CD4-positive, alpha-beta memory T cell (primary cell): ENCODE results near the gene PXDC1. TPM values are rescaled to one million over a fixed set of nuclear protein-coding genes. Genes with fewer than 3 reads are reported as not detected.
"Not testable (repeated sequence)": the region's sequence is repeated elsewhere in the genome, so short reads cannot be mapped to it uniquely, and the experiment has no call there.

Experiments
- CTCF ChIA-PET: fragments of 350-600 bp; sonication (Branson Sonifier 250); formaldehyde crosslinking; loops from one replicate; lab custom pipeline; 2021; ENCODE audit warnings: inconsistent platforms; ENCODE audit not compliant: partially characterized antibody; lab: Charles Lee
- POLR2A ChIA-PET: fragments of 350-600 bp; sonication (Branson Sonifier 250); formaldehyde crosslinking; loops from one replicate; lab custom pipeline; 2021; ENCODE audit not compliant: partially characterized antibody; lab: Charles Lee
- DNase-seq, 5 donors: peaks; one replicate each; pipeline versions ENCODE4 v3.0.0 to v3.0.0-alpha.2; 2020 to 2022; ENCODE audit warnings: mixed read lengths in 1 of 5
- H3K27ac ChIP-seq: one replicate; pipeline ENCODE4 v1.7.0; 2013; ENCODE audit warnings: low read depth, low read length
- H3K27me3 ChIP-seq: 2 replicates; pipeline ENCODE4 v1.7.0; 2013; ENCODE audit warnings: mild to moderate bottlenecking, low read length, moderate library complexity; ENCODE audit not compliant: insufficient read depth
- H3K36me3 ChIP-seq: 2 replicates; pipeline ENCODE4 v1.7.0; 2013; ENCODE audit warnings: mild to moderate bottlenecking, low read length, moderate library complexity; ENCODE audit not compliant: insufficient read depth
- H3K4me1 ChIP-seq: 2 replicates; pipeline ENCODE4 v1.7.0; 2013; ENCODE audit warnings: mild to moderate bottlenecking, low read length, moderate library complexity; ENCODE audit not compliant: insufficient read depth
- H3K4me3 ChIP-seq, 2 donors: one replicate each; pipeline ENCODE4 v1.7.0; 2013; ENCODE audit warnings: low read length in 2 of 2, mild to moderate bottlenecking in 1 of 2
- H3K9me3 ChIP-seq, 2 donors: one replicate each; pipeline ENCODE4 v1.7.0; 2013; ENCODE audit warnings: low read length in 2 of 2, control low read depth in 1 of 2; ENCODE audit not compliant: control insufficient read depth in 1 of 2
- H3K27ac Mint-ChIP-seq, 7 donors: one replicate each; pipeline ENCODE4 v1.8.0; 2020 to 2021; ENCODE audit warnings: mixed read lengths in 7 of 7, mild to moderate bottlenecking in 6 of 7, inconsistent platforms in 3 of 7, moderate library complexity in 3 of 7
- H3K27me3 Mint-ChIP-seq, 2 donors: one replicate each; pipeline ENCODE4 v1.8.0; 2020 to 2021; ENCODE audit warnings: mixed read lengths in 2 of 2
- H3K36me3 Mint-ChIP-seq, 2 donors: one replicate each; pipeline ENCODE4 v1.8.0; 2020 to 2021; ENCODE audit warnings: mixed read lengths in 2 of 2, inconsistent platforms in 1 of 2, mild to moderate bottlenecking in 1 of 2
- H3K4me1 Mint-ChIP-seq, 4 donors: one replicate each; pipeline ENCODE4 v1.8.0; 2020 to 2021; ENCODE audit warnings: mixed read lengths in 4 of 4, mild to moderate bottlenecking in 1 of 4
- H3K4me3 Mint-ChIP-seq, 8 donors: one replicate each; pipeline ENCODE4 v1.8.0; 2020 to 2021; ENCODE audit warnings: mixed read lengths in 8 of 8, mild to moderate bottlenecking in 7 of 8, moderate library complexity in 6 of 8, inconsistent platforms in 3 of 8
- H3K9me3 Mint-ChIP-seq, 8 donors: one replicate each; pipeline ENCODE4 v1.8.0; 2020 to 2021; ENCODE audit warnings: mixed read lengths in 8 of 8, mild to moderate bottlenecking in 5 of 8, inconsistent platforms in 3 of 8, moderate library complexity in 1 of 8
- intact Hi-C: fragments of 100-400 bp; cut with micrococcal nuclease; formaldehyde crosslinking; loops from one replicate; pipeline ENCODE4 v1.15.1; 2023
- polyA plus RNA-seq, 2 donors: library from polyadenylated mRNA; unstranded; fragments of 300-500 nt; fragmentation: Illumina TruSeq; gene quantifications; one replicate each; pipeline ENCODE4 v1.2.3, GENCODE V29; 2021
- total RNA-seq, 2 experiments: library from RNA; stranded (reverse); gene quantifications; one replicate each; pipeline ENCODE4 v1.2.3, GENCODE V29; 2021

Gene PXDC1
- total and polyA plus RNA-seq, 4 experiments from 2014 or later, result 0.50 to 0.52 TPM; not detected in 2

DNA sequence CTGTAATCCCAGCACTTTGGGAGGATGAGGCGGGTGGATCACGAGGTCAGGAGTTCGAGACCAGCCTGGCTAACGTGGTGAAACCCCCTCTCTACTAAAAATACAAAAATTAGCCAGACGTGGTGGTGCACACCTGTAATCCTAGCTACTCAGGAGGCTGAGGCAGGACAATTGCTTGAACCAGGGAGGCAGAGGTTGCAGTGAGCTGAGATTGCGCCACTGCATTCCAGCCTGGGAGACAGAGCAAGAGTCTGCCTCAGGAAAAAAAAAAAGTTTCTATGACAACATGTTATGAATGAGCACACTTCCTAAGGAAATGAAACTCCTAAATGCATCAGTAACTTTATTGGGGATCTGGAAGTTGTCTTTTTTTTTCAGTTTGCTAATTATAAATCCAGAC lies 16.0 kb upstream of the PXDC1 start:
- H3K36me3 ChIP-seq, intact Hi-C loops, H3K9me3 Mint-ChIP-seq, H3K4me3 ChIP-seq, H3K4me1 ChIP-seq, H3K9me3 ChIP-seq, H3K27ac ChIP-seq, H3K4me1 Mint-ChIP-seq, POLR2A ChIA-PET, H3K4me3 Mint-ChIP-seq, CTCF ChIA-PET, DNase-seq, H3K27me3 ChIP-seq, H3K27ac Mint-ChIP-seq, H3K36me3 Mint-ChIP-seq: not testable (repeated sequence)
- H3K27me3 Mint-ChIP-seq, result peaks cover 7 to 31% of the 10 kb centered on the region in 2 donors

GRCh38 chr6:3766214-3766613 lies 14.7 kb upstream of the PXDC1 start:
- peaks cover 7 to 25% of the 10 kb centered on the region in 2 donors for H3K27me3 Mint-ChIP-seq
- H3K4me1 Mint-ChIP-seq, result no peaks in the 10 kb centered on the region
- intact Hi-C loops, result no loop called here
- no peak overlapping the region for H3K4me3 Mint-ChIP-seq
- ChIA-PET POLR2A (no interaction called here), CTCF (no interaction called here)
- Histone ChIP-seq H3K27me3 (peaks cover 4% of the 10 kb centered on the region), H3K4me3 (no peak overlapping the region), H3K9me3 (no peaks in the 10 kb centered on the region), H3K4me1 (no peaks in the 10 kb centered on the region), H3K36me3 (no peaks in the 10 kb centered on the region), H3K27ac (no peak overlapping the region)
- H3K36me3 Mint-ChIP-seq, result no peaks in the 10 kb centered on the region
- H3K27ac Mint-ChIP-seq, result no peak overlapping the region
- H3K9me3 Mint-ChIP-seq, result no peaks in the 10 kb centered on the region
- DNase-seq, result no peak

- Mint-ChIP-seq H3K4me1 (no peaks in the 10 kb centered on the region), H3K36me3 (no peaks in the 10 kb centered on the region), H3K9me3 (no peaks in the 10 kb centered on the region), H3K4me3 (no peak overlapping the region), H3K27me3 (peaks cover 7 to 22% of the 10 kb centered on the region in 2 donors), H3K27ac (no peak overlapping the region)
- ChIA-PET POLR2A (no interaction called here), CTCF (no interaction called here)
- H3K4me1 ChIP-seq, result no peaks in the 10 kb centered on the region
- no peaks in the 10 kb centered on the region for H3K36me3 ChIP-seq
- no peak for DNase-seq
- H3K27ac ChIP-seq, result no peak overlapping the region
- H3K27me3 ChIP-seq, result no peaks in the 10 kb centered on the region
- no peak overlapping the region for H3K4me3 ChIP-seq
- H3K9me3 ChIP-seq, result no peaks in the 10 kb centered on the region
- intact Hi-C loops, result no loop called here
Measured at GRCh38 chr6:3765415-3765814, 13.9 kb upstream of the PXDC1 start.

DNA sequence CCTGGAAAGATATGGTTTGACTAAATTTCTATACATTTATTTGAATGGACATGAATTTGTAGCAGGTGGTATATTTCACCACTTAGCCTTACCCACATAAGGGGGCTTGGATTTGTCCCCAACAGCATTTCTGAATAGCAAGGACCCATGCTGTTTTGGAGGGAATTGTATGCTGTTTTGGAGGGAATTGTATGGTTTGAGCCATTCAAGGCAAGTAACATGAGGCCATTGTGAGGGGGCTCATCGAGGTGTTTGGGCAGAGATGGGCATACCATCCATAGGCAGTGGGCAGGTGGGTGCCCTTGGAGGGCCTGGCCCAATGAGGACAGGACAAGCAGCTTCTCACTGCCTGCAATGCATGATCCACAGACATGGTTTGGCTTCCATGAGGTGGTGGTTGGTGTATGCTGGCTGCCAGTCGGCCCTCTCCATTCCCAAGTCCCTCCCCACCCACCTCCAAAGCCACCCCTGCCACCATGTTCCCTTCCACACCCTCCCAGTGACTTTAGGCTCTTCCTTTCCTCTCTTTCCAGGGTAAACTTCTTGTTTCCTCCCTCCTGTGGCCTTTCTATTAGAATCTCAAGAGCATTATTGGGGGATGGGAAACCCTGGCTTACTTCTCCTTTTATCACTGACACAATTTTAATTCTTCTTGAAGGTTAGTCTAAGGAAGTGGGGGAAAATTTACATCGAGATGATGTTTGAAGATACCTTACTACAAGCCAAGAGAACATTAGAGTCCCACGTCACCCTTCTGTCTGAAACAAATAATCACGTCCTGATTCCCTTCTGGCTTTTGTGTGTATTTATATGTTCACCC lies 13.2 kb upstream of the PXDC1 start:
- Histone ChIP-seq H3K27ac (no peak overlapping the region), H3K4me3 (no peak overlapping the region), H3K4me1 (no peaks in the 10 kb centered on the region), H3K36me3 (no peaks in the 10 kb centered on the region), H3K27me3 (no peaks in the 10 kb centered on the region), H3K9me3 (no peaks in the 10 kb centered on the region)
- Mint-ChIP-seq H3K4me3 (no peak overlapping the region), H3K9me3 (no peaks in the 10 kb centered on the region), H3K4me1 (no peaks in the 10 kb centered on the region), H3K27me3 (peaks cover 6 to 17% of the 10 kb centered on the region in 2 donors), H3K36me3 (no peaks in the 10 kb centered on the region), H3K27ac (no peak overlapping the region)
- ChIA-PET POLR2A (no interaction called here), CTCF (interaction anchor here (1.5 kb wide), 1 partner anchor 214 kb away, joined by 5 read pairs; no protein-coding TSS in a partner anchor)
- intact Hi-C loops, result no loop called here
- DNase-seq, result no peak

DNA sequence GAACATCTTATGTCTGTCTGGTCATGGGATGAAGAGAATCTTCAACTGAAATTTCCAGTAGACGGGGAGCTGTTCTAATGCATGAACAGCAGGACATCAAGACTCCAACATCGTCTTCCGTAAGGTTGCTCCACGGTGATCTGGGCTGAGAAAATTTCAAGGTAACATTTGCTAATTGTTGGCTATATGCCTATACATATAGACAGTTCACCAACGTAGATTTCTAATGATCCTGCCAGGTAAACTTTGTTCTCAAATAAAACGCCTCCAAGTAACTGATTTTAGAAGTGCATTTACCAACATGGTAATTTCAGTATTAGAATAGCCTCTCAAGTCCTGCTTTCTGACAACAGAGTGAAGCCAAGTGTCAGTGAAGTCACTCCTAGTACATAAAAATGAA lies 11.3 kb upstream of the PXDC1 start:
- no peak overlapping the region for H3K4me3 Mint-ChIP-seq
- intact Hi-C loops, result no loop called here
- no peaks in the 10 kb centered on the region for H3K4me1 Mint-ChIP-seq
- no peak overlapping the region for H3K27ac Mint-ChIP-seq
- ChIA-PET POLR2A (no interaction called here), CTCF (no interaction called here)
- H3K27me3 Mint-ChIP-seq, result peaks cover 4 to 11% of the 10 kb centered on the region in 2 donors
- H3K4me3 ChIP-seq, result no peak overlapping the region
- H3K27me3 ChIP-seq, result no peaks in the 10 kb centered on the region
- no peaks in the 10 kb centered on the region for H3K9me3 Mint-ChIP-seq
- no peak for DNase-seq
- no peaks in the 10 kb centered on the region for H3K4me1 ChIP-seq
- H3K27ac ChIP-seq, result no peak overlapping the region
- H3K9me3 ChIP-seq, result no peaks in the 10 kb centered on the region
- H3K36me3 ChIP-seq, result no peaks in the 10 kb centered on the region
- no peaks in the 10 kb centered on the region for H3K36me3 Mint-ChIP-seq

DNA sequence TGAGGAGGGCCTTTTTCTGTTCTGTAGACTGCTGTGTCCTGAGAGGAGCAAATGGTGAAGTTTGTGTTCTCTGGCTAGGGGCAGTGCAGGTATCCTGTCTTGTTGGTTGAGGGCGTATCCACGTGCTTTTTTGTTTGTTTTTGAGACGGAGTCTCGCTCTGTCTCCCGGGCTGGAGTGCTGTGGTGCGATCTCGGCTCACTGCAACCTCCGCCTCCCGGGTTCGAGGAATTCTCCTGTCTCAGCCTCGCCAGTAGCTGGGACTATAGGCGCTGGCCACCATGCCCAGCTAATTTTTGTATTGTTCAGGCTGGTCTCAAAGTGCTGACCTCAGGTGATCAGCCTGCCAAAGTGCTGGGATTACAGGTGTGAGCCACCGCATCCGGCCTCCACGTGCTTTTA lies 10.8 kb upstream of the PXDC1 start:
- Histone ChIP-seq H3K27me3 (no peaks in the 10 kb centered on the region), H3K27ac (no peak overlapping the region), H3K9me3 (no peaks in the 10 kb centered on the region), H3K4me1 (no peaks in the 10 kb centered on the region), H3K36me3 (no peaks in the 10 kb centered on the region), H3K4me3 (no peak overlapping the region)
- Mint-ChIP-seq H3K36me3 (no peaks in the 10 kb centered on the region), H3K4me3 (no peak overlapping the region), H3K4me1 (no peaks in the 10 kb centered on the region), H3K9me3 (no peaks in the 10 kb centered on the region), H3K27ac (no peak overlapping the region), H3K27me3 (peaks cover 4 to 11% of the 10 kb centered on the region in 2 donors)
- no peak for DNase-seq
- CTCF ChIA-PET, result no interaction called here
- intact Hi-C loops, result no loop called here
- POLR2A ChIA-PET, result no interaction called here

GRCh38 chr6:3761989-3762270 lies 10.4 kb upstream of the PXDC1 start:
- Mint-ChIP-seq H3K9me3 (no peaks in the 10 kb centered on the region), H3K27me3 (peaks cover 4 to 11% of the 10 kb centered on the region in 2 donors), H3K4me1 (no peaks in the 10 kb centered on the region), H3K36me3 (no peaks in the 10 kb centered on the region), H3K27ac (no peak overlapping the region), H3K4me3 (no peak overlapping the region)
- CTCF ChIA-PET, result no interaction called here
- POLR2A ChIA-PET, result no interaction called here
- Histone ChIP-seq H3K27me3 (no peaks in the 10 kb centered on the region), H3K36me3 (no peaks in the 10 kb centered on the region), H3K9me3 (no peaks in the 10 kb centered on the region), H3K27ac (no peak overlapping the region), H3K4me1 (no peaks in the 10 kb centered on the region), H3K4me3 (no peak overlapping the region)
- DNase-seq, result no peak
- intact Hi-C loops, result no loop called here
